Naive thymus-derived CD4-positive, alpha-beta T cell (primary cell): Measurements from ENCODE around the gene PSMB11. TPM values are rescaled to one million over a fixed set of nuclear protein-coding genes. Genes with fewer than 3 reads are reported as not detected.

Experiments
- ATAC-seq: fragments of 150-1000 bp; cut with Tn5 transposase; 2 replicates; pipeline ENCODE4 v1.10.0; 2021; ENCODE audit warnings: mild to moderate bottlenecking, moderate library complexity
- CTCF ChIA-PET: fragments of 350-600 bp; sonication (Branson Sonifier 250); formaldehyde crosslinking; loops from one replicate; lab custom pipeline; 2021; ENCODE audit warnings: antibody characterized with exemption; lab: Charles Lee
- POLR2A ChIA-PET: fragments of 350-600 bp; sonication (Branson Sonifier 250); formaldehyde crosslinking; loops from one replicate; lab custom pipeline; 2021; ENCODE audit warnings: antibody characterized with exemption, inconsistent platforms; lab: Charles Lee
- DNase-seq, 9 donors: peaks; one replicate each; pipeline versions ENCODE4 v3.0.0 to v3.0.0-alpha.2; 2020 to 2022; ENCODE audit warnings: mixed read lengths in 1 of 9
- H3K27ac ChIP-seq: one replicate; pipeline ENCODE4 v1.7.0; 2013; ENCODE audit warnings: mild to moderate bottlenecking, low read depth, low read length, moderate library complexity
- H3K27me3 ChIP-seq, 2 donors: one replicate each; pipeline ENCODE4 v1.7.0; 2013; ENCODE audit warnings: low read length in 2 of 2, mild to moderate bottlenecking in 2 of 2, moderate library complexity in 2 of 2; ENCODE audit not compliant: control insufficient read depth in 2 of 2, insufficient read depth in 2 of 2
- H3K36me3 ChIP-seq, 3 experiments: 1 replicate in 2 of 3; 2 replicates in 1 of 3; pipeline ENCODE4 v1.7.0; 2013; ENCODE audit warnings: low read length in 3 of 3, mild to moderate bottlenecking in 3 of 3, moderate library complexity in 1 of 3; ENCODE audit not compliant: insufficient read depth in 3 of 3, control insufficient read depth in 2 of 3
- H3K4me1 ChIP-seq, 2 donors: one replicate each; pipeline ENCODE4 v1.7.0; 2013; ENCODE audit warnings: low read length in 2 of 2, mild to moderate bottlenecking in 2 of 2, moderate library complexity in 1 of 2; ENCODE audit not compliant: control insufficient read depth in 2 of 2, insufficient read depth in 2 of 2
- H3K4me3 ChIP-seq: 2 replicates; pipeline ENCODE4 v1.7.0; 2013; ENCODE audit warnings: mild to moderate bottlenecking, low read length
- H3K9me3 ChIP-seq, 3 experiments: 1 replicate in 2 of 3; 2 replicates in 1 of 3; pipeline ENCODE4 v1.7.0; 2013; ENCODE audit warnings: low read length in 3 of 3; ENCODE audit not compliant: control insufficient read depth in 2 of 3
- H3K27ac Mint-ChIP-seq, 9 donors: one replicate each; pipeline ENCODE4 v1.8.0; 2020 to 2022; ENCODE audit warnings: mixed read lengths in 9 of 9, mild to moderate bottlenecking in 8 of 9, moderate library complexity in 5 of 9, inconsistent platforms in 2 of 9
- H3K27me3 Mint-ChIP-seq, 5 donors: one replicate each; pipeline ENCODE4 v1.8.0; 2021 to 2022; ENCODE audit warnings: mixed read lengths in 5 of 5, mild to moderate bottlenecking in 1 of 5
- H3K36me3 Mint-ChIP-seq, 5 donors: one replicate each; pipeline ENCODE4 v1.8.0; 2020 to 2022; ENCODE audit warnings: mixed read lengths in 5 of 5, mild to moderate bottlenecking in 3 of 5, inconsistent platforms in 1 of 5
- H3K4me1 Mint-ChIP-seq, 7 donors: one replicate each; pipeline ENCODE4 v1.8.0; 2020 to 2022; ENCODE audit warnings: mixed read lengths in 7 of 7, mild to moderate bottlenecking in 3 of 7, inconsistent platforms in 1 of 7
- H3K4me3 Mint-ChIP-seq, 10 donors: one replicate each; pipeline ENCODE4 v1.8.0; 2020 to 2022; ENCODE audit warnings: mild to moderate bottlenecking in 10 of 10, mixed read lengths in 10 of 10, moderate library complexity in 6 of 10, inconsistent platforms in 2 of 10
- H3K9me3 Mint-ChIP-seq, 11 donors: one replicate each; pipeline ENCODE4 v1.8.0; 2020 to 2022; ENCODE audit warnings: mixed read lengths in 11 of 11, mild to moderate bottlenecking in 4 of 11, inconsistent platforms in 1 of 11, moderate library complexity in 1 of 11
- intact Hi-C, 2 donors: fragments of 100-400 bp; cut with micrococcal nuclease; formaldehyde crosslinking; loops; one replicate each; pipeline ENCODE4 v1.15.1; 2023
- polyA plus RNA-seq, 2 donors: library from polyadenylated mRNA; unstranded; fragments of 300-500 nt; fragmentation: Illumina TruSeq; gene quantifications; one replicate each; pipeline ENCODE4 v1.2.3, GENCODE V29; 2021
- total RNA-seq, 6 experiments: library from RNA in 5 of 6; stranded (reverse) in 5 of 6; gene quantifications; 1 replicate in 5 of 6; 2 replicates in 1 of 6; pipeline ENCODE4 v1.2.3 and lab custom pipeline; 2021 to 2026

The PSMB11 gene
- total and polyA plus RNA-seq, 7 experiments from 2014 or later, result 0.32 to 1.2 (median 0.69) TPM; not detected in 1

- peaks cover 0 to 7% (median 0%) of the 10 kb centered on the region in 3 experiments for H3K36me3 ChIP-seq
- CTCF ChIA-PET, result interaction anchor here (0.7 to 12.2 kb wide), 8 partner anchors 8 to 91 kb away, joined by 4 to 264 read pairs (median 6); partner anchors contain the start of gene AJUBA
- no peaks in the 10 kb centered on the region for H3K27me3 ChIP-seq
- peak in 4 of 9 donors; percentile 18 to 37 (median 28) for DNase-seq
- Mint-ChIP-seq H3K9me3 (no peaks in the 10 kb centered on the region), H3K27ac (peak overlapping the region in 1 of 9 donors; percentile 31), H3K4me1 (peaks cover 13 to 27% (median 17%) of the 10 kb centered on the region in 7 donors), H3K36me3 (peaks cover 0 to 4% (median 3%) of the 10 kb centered on the region in 5 donors), H3K27me3 (peaks cover 0 to 8% (median 0%) of the 10 kb centered on the region in 5 donors), H3K4me3 (peak overlapping the region in 1 of 10 donors; percentile 41)
- H3K9me3 ChIP-seq, result no peaks in the 10 kb centered on the region
- ATAC-seq, result no peak
- intact Hi-C loops, result loop anchor here in 1 of 2 donors (10.0 kb wide), 1 partner anchor 229 kb away; the partner anchor contains the start of gene MRPL52
- peaks cover 7 to 9% of the 10 kb centered on the region in 2 donors for H3K4me1 ChIP-seq
- H3K27ac ChIP-seq, result no peak overlapping the region
- POLR2A ChIA-PET, result interaction anchor here (0.8 to 6.5 kb wide), 2 partner anchors 48 to 69 kb away, joined by 3 to 76 read pairs; partner anchors contain the start of gene AJUBA
- no peak overlapping the region for H3K4me3 ChIP-seq
Observed at GRCh38 chr14:23054000-23054811, 12.2 kb downstream of the PSMB11 start.

- no peak for ATAC-seq
- H3K9me3 ChIP-seq, result no peaks in the 10 kb centered on the region
- no peak overlapping the region for H3K27ac Mint-ChIP-seq
Observed at GRCh38 chr14:23055147-23055550, 13.1 kb downstream of the PSMB11 start.

GRCh38 chr14:23055621-23056144, 13.7 kb downstream of the PSMB11 start:
- POLR2A ChIA-PET, result interaction anchor here (0.6 to 6.5 kb wide), 4 partner anchors 10 to 830 kb away, joined by 3 to 76 read pairs (median 4); partner anchors contain the start of gene AJUBA
- peak in 1 of 9 donors; percentile 19 for DNase-seq
- peak overlapping the region in 9 of 10 donors; percentile 74 to 90 (median 83) for H3K4me3 Mint-ChIP-seq

More at GRCh38 chr14:23055147-23055550, 13.1 kb downstream of the PSMB11 start:
- ChIA-PET CTCF (interaction anchor here (0.5 to 12.2 kb wide), 11 partner anchors 13 to 166 kb away, joined by 3 to 264 read pairs (median 4); partner anchors contain the start of gene AJUBA), POLR2A (interaction anchor here (0.6 to 6.5 kb wide), 3 partner anchors 33 to 830 kb away, joined by 3 to 76 read pairs (median 4); partner anchors contain the start of gene AJUBA)
- H3K27me3 Mint-ChIP-seq, result peaks cover 0 to 8% (median 0%) of the 10 kb centered on the region in 5 donors
- peak overlapping the region in 1 of 10 donors; percentile 29 for H3K4me3 Mint-ChIP-seq
- no peak for DNase-seq
- no peak overlapping the region for H3K27ac ChIP-seq
- intact Hi-C loops, result loop anchor here in 1 of 2 donors (5.0 to 10.0 kb wide), 2 partner anchors 33 to 230 kb away; partner anchors contain the start of gene MRPL52
- no peak overlapping the region for H3K4me3 ChIP-seq
- peaks cover 0 to 14% (median 0%) of the 10 kb centered on the region in 3 experiments for H3K36me3 ChIP-seq
- peaks cover 7 to 9% of the 10 kb centered on the region in 2 donors for H3K4me1 ChIP-seq
- H3K36me3 Mint-ChIP-seq, result peaks cover 0 to 7% (median 3%) of the 10 kb centered on the region in 5 donors
- H3K4me1 Mint-ChIP-seq, result peaks cover 13 to 27% (median 17%) of the 10 kb centered on the region in 7 donors
- no peaks in the 10 kb centered on the region for H3K27me3 ChIP-seq
- no peaks in the 10 kb centered on the region for H3K9me3 Mint-ChIP-seq

GRCh38 chr14:23056145-23056955, 14.3 kb downstream of the PSMB11 start:
- ATAC-seq, result peak; percentile 79
- peak overlapping the region in 7 of 9 donors; percentile 6 to 86 (median 55) for H3K27ac Mint-ChIP-seq
- peak overlapping the region; percentile 23 for H3K4me3 ChIP-seq

More at GRCh38 chr14:23055621-23056144, 13.7 kb downstream of the PSMB11 start:
- H3K27ac Mint-ChIP-seq, result peak overlapping the region in 2 of 9 donors; percentile 16 to 51
- Histone ChIP-seq H3K4me3 (no peak overlapping the region), H3K27ac (no peak overlapping the region), H3K27me3 (no peaks in the 10 kb centered on the region), H3K36me3 (peaks cover 2 to 19% (median 2%) of the 10 kb centered on the region in 3 experiments), H3K9me3 (no peaks in the 10 kb centered on the region), H3K4me1 (peaks cover 7 to 9% of the 10 kb centered on the region in 2 donors)
- peaks cover 0 to 8% (median 0%) of the 10 kb centered on the region in 5 donors for H3K27me3 Mint-ChIP-seq
- no peak for ATAC-seq
- H3K36me3 Mint-ChIP-seq, result peaks cover 0 to 7% (median 3%) of the 10 kb centered on the region in 5 donors
- no peaks in the 10 kb centered on the region for H3K9me3 Mint-ChIP-seq
- CTCF ChIA-PET, result interaction anchor here (0.5 to 12.2 kb wide), 12 partner anchors 15 to 166 kb away, joined by 3 to 264 read pairs (median 4); partner anchors contain the start of gene AJUBA
- intact Hi-C loops, result loop anchor here (1.0 to 10.0 kb wide), 4 partner anchors 20 to 231 kb away; partner anchors contain the start of gene MRPL52 (in 1 of the 2)
- peaks cover 13 to 25% (median 17%) of the 10 kb centered on the region in 7 donors for H3K4me1 Mint-ChIP-seq

More at GRCh38 chr14:23056145-23056955, 14.3 kb downstream of the PSMB11 start:
- intact Hi-C loops, result loop anchor here (1.0 to 10.0 kb wide), 4 partner anchors 21 to 232 kb away; partner anchors contain the start of gene MRPL52 (in 1 of the 2)
- Mint-ChIP-seq H3K4me1 (peaks cover 13 to 23% (median 17%) of the 10 kb centered on the region in 7 donors), H3K9me3 (peaks cover 0 to 2% (median 0%) of the 10 kb centered on the region in 11 donors), H3K4me3 (peak overlapping the region; percentile 74 to 90 (median 86)), H3K36me3 (peaks cover 0 to 12% (median 7%) of the 10 kb centered on the region in 5 donors), H3K27me3 (peaks cover 0 to 8% (median 0%) of the 10 kb centered on the region in 5 donors)
- H3K27me3 ChIP-seq, result no peaks in the 10 kb centered on the region
- POLR2A ChIA-PET, result interaction anchor here (0.6 to 6.5 kb wide), 5 partner anchors 10 to 529 kb away, joined by 3 to 76 read pairs (median 4); partner anchors contain the start of gene AJUBA
- CTCF ChIA-PET, result interaction anchor here (0.6 to 12.2 kb wide), 12 partner anchors 20 to 167 kb away, joined by 3 to 264 read pairs (median 4); partner anchors contain the start of genes AJUBA and PRMT5
- H3K4me1 ChIP-seq, result peaks cover 7 to 9% of the 10 kb centered on the region in 2 donors
- H3K27ac ChIP-seq, result peak overlapping the region; percentile 58
- peak; percentile 51 to 74 (median 65) for DNase-seq
- peaks cover 6 to 26% (median 8%) of the 10 kb centered on the region in 3 experiments for H3K36me3 ChIP-seq
- no peaks in the 10 kb centered on the region for H3K9me3 ChIP-seq
